Activated T-cell treated with anti-CD3 and anti-CD28 coated beads, Interleukin-2, amount 50 U/mL, for 1 hour (primary cell): ENCODE measurements around the gene ATG9A.

ENCODE experiments used
- DNase-seq: peaks from one replicate; pipeline ENCODE4 v3.0.0-alpha.2; 2020

ATG9A gene

DNA sequence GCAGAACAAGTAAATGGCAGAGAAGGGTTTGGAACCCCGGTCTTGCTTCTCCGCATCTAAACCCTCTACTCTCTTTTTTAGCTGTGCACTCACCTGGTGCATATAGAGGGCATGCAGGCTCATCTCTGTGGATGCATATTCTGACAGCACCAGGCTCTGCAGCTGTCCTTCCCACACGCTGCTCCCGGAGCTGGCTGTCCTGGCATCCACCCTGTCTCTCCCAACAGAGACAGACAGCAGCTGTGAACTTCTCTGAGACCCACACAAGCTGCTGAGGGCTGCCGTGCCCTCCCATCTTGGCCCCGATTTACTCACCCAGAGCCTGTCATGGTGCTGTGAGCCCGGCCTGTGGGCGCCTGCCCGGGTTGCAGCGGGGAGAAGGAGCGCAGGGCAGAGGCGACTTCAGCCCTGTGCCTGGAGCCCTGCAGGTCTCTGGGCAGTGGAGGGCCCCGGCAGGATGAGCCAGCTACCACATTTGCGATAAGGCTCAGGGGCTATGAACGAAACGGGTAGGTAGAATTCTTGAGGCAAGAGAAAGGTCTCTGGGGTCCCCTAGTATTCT, 7.4 kb downstream of the ATG9A start:
- no peak for DNase-seq

DNA sequence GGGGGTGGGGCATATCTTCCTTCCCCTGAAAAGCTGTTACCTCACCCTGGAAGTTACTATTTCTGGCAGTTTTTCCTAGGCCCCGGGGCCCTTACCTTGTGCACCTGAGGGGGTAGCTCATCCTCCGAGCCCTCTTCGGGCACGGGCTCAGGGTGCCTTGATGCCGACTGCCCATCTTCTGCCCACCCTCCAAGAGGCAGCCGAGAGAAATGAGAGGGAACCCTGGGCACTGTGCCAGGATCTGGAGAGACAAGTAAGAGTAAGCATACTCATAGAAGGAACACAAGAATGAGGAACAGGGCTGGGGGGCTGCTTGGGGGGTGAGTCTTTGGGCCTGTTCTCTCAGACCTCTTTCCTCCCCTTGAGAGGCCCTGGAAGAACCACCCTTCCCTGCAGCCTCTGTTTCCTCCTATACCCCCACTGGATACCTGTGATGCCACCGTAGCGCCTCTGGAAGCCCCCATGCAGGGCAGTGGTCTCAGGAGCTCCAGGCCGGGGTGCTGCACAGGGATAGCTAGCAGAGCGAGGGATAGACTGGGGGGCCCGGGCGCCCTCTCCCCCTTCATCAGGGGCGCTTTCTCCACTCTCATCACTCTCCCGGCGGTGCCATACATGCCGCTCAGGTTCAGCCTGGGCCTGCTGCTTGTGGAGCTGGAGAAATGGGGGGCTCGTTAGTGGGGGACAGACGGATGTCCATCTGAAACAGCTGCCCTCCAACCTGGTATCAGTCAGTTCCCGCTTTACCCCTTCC, 8.6 kb downstream of the ATG9A start:
- no peak for DNase-seq

DNA sequence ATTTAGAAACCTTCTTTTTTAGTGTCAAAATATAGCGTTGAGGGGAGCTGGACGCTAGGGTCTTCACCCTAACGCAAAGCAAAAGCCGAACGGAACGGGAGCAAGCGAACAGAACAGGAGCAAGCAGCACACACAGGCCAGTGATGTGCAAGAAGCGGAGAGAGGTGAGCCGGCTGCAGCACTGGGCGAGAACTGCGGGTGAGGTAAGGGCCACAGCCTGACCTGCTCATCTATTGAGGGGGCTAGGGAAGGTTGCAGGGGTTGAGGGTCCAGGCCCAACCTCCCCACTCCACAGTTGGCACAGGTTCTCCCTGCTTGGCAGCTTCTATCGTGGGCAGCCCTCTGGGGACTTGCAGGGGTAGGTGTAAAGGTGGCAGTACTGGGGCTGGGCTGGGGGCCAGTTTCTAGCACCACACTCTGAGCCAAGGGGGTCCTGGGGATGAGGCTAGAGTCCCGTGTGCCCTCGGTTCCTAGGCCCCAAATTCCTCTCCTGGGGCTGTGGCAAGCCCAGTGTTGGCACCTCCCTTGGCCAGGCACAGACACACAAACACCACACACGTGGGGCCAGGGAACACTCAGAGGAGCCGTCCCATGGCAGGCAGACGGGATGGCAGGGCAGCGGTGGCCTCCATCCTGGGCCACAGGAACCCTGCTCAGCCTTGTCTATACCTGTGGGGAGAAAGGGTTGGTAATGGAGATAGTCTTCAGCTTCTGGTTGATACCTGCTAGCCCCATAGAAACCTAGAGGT, 9.5 kb downstream of the ATG9A start:
- DNase-seq = no peak

GRCh38 chr2:219218732-219219701, 10.4 kb downstream of the ATG9A start, which contains the start of gene ABCB6:
Gene ABCB6, minus strand, starts transcription at chr2:219218958. Its CDS starts 285 bp downstream, at chr2:219218673.
- peak; percentile 87 for DNase-seq

DNA sequence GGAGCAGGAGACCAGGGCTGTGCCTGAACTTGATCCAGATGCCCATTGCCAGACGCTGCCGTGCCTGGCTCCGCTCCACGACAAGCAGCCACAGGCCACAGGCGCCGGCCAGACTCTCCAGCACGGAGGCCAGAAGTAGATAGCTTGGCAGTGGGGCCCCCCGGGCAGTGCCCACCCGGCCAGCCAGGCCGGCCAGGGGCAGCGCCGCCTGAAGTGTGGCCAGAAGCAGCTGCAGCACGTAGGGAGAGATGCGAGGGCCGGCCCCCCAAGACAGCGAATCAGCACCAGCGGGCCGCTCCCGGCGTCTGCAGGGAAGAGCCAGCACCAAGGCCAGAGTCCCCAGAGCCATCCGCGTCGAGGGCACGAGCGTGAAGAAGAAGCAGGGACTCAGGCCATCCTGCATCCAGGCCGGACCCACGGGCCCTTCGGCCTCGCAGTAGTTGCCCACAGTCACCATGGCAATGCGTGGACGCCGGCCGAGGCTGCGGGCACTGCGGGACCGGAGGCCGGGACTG, 11.2 kb downstream of the ATG9A start:
- DNase-seq = no peak

- DNase-seq = no peak
These were observed 12.9 kb downstream of the ATG9A start for GRCh38 chr2:219216535-219216915.

GRCh38 chr2:219215871-219216534, 13.4 kb downstream of the ATG9A start:
- no peak for DNase-seq

- DNase-seq = no peak
These were observed 14.7 kb downstream of the ATG9A start for GRCh38 chr2:219214786-219215185.

- no peak for DNase-seq
These were observed 15.3 kb downstream of the ATG9A start for GRCh38 chr2:219214141-219214540.

DNA sequence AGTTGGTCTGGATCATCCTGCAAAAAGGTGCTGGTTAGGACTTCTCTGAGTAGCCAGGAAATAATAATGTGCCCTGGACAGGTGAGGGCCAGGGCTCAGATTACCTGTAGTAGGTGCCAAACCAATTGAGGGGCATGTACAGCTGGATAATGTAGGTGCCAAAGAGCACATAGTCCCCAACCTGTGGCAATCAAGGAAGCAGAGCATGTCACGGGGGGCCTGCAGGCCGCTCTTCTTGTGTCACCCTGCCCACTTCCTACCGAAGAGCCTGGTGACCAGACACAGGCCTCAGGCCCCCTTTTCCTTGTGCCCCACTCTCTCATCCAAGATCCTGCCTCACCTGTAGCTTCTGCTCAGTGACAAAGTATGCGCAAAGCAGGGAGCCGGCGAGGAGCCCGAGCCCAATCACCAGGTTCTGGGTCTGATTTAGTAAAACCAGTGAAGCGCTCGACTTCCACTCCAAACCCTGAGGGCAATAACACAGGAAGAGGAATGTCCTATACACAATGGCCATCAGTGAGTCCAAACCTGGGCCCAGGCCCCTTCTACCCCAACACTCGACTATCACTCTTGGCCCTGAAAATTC, 15.9 kb downstream of the ATG9A start:
- no peak for DNase-seq

- no peak for DNase-seq
These were observed 16.4 kb downstream of the ATG9A start for GRCh38 chr2:219213026-219213415.

DNA sequence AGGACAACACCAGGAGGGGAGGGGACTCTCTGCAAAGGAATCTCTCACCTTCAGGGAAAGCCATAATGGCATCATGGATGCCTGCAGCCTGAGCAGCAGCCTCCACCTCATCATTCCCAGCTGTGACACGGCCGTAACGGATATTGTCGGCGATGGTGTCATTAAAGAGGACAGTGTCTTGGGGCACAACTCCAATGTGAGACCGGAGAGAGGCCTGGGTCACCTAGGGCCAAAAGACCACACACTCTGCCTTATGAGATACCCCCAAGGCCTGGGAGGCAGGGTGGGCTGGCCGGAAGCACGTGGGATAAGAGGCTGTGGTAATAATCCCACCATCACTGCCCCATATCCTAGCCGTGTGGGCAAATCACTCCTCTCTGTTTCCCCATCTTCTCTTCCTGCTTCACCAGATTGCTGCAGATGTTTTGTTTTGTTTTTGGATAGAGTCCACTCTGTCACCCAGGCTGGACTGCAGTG, 18.5 kb downstream of the ATG9A start:
- no peak for DNase-seq

- DNase-seq = no peak
These were observed 19.1 kb downstream of the ATG9A start for GRCh38 chr2:219210196-219210885.

GRCh38 chr2:219209236-219210195, 19.9 kb downstream of the ATG9A start:
- no peak for DNase-seq

- no peak for DNase-seq
These were observed 21.3 kb downstream of the ATG9A start for GRCh38 chr2:219207884-219208740.

DNA sequence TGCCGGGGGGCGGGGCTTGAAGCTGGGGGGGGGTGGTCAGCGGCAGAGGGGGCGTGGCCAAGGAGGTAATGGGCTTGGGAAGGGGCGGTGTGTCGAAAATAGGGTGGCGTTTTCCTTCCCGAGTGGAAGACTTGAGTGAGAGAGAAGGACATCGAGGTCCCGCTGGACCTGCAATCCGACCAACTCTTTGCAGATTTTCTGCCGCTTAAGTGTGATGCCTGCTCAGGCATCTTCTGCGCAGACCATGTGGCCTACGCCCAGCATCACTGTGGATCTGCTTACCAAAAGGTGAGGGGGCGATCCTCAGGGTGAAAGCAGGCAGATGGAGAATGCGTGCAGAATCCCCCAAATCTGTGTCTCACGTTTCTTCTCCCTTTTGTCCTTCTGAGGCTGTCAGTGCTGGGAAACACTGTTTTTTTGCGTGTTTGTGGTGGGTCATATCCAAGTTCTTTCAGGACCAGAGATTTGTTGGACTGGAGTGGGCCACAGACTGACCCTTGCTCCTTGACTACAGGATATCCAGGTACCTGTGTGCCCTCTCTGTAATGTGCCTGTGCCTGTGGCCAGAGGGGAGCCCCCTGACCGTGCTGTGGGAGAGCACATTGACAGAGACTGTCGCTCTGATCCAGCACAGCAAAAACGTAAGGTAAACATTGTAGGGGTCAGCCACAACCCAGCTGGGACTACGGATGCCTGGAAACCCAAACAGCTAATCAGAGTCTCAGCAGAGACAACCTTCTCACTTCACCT, 22.1 kb downstream of the ATG9A start:
- no peak for DNase-seq

GRCh38 chr2:219206328-219207133, 22.9 kb downstream of the ATG9A start, which contains the start of gene ZFAND2B:
Gene ZFAND2B, plus strand, starts transcription at chr2:219206782. Its CDS starts 206 bp downstream, at chr2:219206988.
- peak; percentile 97 for DNase-seq
